NB4 (cell line): ENCODE measurements around the gene DLL3.

Source experiments
- DNase-seq: peaks from one replicate; pipeline ENCODE4 v3.0.0; 2010; ENCODE audit warnings: low read depth
- H3K4me3 ChIP-seq: one replicate; pipeline ENCODE4 v1.5.1; 2011; ENCODE audit warnings: mild to moderate bottlenecking, low read depth, low read length, moderate library complexity
- MYC ChIP-seq: IDR thresholded peaks from 2 replicates; pipeline ENCODE4 v1.6.1; 2011; ENCODE audit warnings: low read depth, low read length
- POLR2A ChIP-seq: IDR thresholded peaks from 2 replicates; pipeline ENCODE4 v1.6.1; 2011; ENCODE audit warnings: mild to moderate bottlenecking; ENCODE audit not compliant: insufficient read length; ENCODE audit errors: extremely low read depth
- TF ChIP-seq, protein P1 (sequence below): IDR thresholded peaks from one replicate; pipeline ENCODE4 v1.5.1; 2012; ENCODE audit warnings: low read depth, low read length
- TF ChIP-seq, protein P2 (sequence below): IDR thresholded peaks from 2 replicates; pipeline ENCODE4 v1.6.1; 2011; ENCODE audit warnings: low read depth, low read length

Gene DLL3

GRCh38 chr19:39554701-39555311, 56.1 kb downstream of the DLL3 start:
- TF ChIP-seq POLR2A (no peak), MYC (no peak)
- TF ChIP-seq, protein P1, sequence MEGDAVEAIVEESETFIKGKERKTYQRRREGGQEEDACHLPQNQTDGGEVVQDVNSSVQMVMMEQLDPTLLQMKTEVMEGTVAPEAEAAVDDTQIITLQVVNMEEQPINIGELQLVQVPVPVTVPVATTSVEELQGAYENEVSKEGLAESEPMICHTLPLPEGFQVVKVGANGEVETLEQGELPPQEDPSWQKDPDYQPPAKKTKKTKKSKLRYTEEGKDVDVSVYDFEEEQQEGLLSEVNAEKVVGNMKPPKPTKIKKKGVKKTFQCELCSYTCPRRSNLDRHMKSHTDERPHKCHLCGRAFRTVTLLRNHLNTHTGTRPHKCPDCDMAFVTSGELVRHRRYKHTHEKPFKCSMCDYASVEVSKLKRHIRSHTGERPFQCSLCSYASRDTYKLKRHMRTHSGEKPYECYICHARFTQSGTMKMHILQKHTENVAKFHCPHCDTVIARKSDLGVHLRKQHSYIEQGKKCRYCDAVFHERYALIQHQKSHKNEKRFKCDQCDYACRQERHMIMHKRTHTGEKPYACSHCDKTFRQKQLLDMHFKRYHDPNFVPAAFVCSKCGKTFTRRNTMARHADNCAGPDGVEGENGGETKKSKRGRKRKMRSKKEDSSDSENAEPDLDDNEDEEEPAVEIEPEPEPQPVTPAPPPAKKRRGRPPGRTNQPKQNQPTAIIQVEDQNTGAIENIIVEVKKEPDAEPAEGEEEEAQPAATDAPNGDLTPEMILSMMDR = no peak
- TF ChIP-seq, protein P2, sequence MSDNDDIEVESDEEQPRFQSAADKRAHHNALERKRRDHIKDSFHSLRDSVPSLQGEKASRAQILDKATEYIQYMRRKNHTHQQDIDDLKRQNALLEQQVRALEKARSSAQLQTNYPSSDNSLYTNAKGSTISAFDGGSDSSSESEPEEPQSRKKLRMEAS = no peak
- H3K4me3 ChIP-seq = no peak overlapping the region
- no peak for DNase-seq

GRCh38 chr19:39555883-39556282, 57.1 kb downstream of the DLL3 start:
- no peak overlapping the region for H3K4me3 ChIP-seq
- DNase-seq = no peak
- TF ChIP-seq MYC (no peak), POLR2A (no peak)
- TF ChIP-seq, protein P1 = no peak
- TF ChIP-seq, protein P2 = no peak
